Uterus (tissue), 2 donors: ENCODE data around the gene TCF12.

Source experiments
- CTCF ChIP-seq, 4 experiments: fragments of 200-600 bp in 2 of 4; fragments of 450-650 bp in 2 of 4; sonication (generic) in 2 of 4; IDR thresholded peaks; one replicate each; pipeline ENCODE4 v1.5.1; 2016 to 2019; ENCODE audit warnings: antibody characterized with exemption in 4 of 4, mild to moderate bottlenecking in 2 of 4, moderate library complexity in 1 of 4
- POLR2A ChIP-seq, 2 donors: fragments of 450-650 bp; IDR thresholded peaks; one replicate each; pipeline ENCODE4 v1.6.1; 2016; ENCODE audit warnings: antibody characterized with exemption in 2 of 2, mild to moderate bottlenecking in 1 of 2, moderate library complexity in 1 of 2

- TF ChIP-seq CTCF (IDR thresholded peaks at IDR 0.05) (no peak), POLR2A (IDR thresholded peaks at IDR 0.05) (no peak)
Measured at GRCh38 chr15:57030011-57030410, 111.6 kb downstream of the TCF12 start.
